Measurements from ENCODE around the gene SDF2.

Gene SDF2

DNA sequence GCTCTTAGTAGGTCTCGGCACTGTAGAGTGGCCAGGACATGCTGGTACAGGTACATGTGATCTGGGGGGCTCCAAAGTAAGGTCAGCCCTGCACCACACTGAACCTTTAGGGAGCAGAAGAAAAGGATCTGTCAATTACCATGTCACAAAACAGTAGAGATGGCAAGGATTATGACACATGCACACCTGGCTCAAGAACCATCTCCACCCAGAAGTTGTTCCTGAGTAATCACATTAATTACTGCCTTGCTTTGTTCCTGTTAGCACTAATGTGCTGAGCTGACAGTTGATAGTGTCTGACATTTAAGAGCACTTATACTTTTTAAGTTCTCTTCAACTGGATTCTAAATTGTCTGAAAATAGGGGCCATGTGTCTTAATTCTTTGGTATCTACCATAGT lies 26.2 kb downstream of the SDF2 start:
- in situ Hi-C loops (cut with MboI; ENCODE audit: low sequenced_read_pairs, unreplicated experiment), result no loop called here

GRCh38 chr17:28634206-28634865 lies 27.4 kb downstream of the SDF2 start:
- in situ Hi-C loops (cut with MboI; ENCODE audit: low sequenced_read_pairs, unreplicated experiment), result no loop called here
- TF ChIP-seq, protein P1, sequence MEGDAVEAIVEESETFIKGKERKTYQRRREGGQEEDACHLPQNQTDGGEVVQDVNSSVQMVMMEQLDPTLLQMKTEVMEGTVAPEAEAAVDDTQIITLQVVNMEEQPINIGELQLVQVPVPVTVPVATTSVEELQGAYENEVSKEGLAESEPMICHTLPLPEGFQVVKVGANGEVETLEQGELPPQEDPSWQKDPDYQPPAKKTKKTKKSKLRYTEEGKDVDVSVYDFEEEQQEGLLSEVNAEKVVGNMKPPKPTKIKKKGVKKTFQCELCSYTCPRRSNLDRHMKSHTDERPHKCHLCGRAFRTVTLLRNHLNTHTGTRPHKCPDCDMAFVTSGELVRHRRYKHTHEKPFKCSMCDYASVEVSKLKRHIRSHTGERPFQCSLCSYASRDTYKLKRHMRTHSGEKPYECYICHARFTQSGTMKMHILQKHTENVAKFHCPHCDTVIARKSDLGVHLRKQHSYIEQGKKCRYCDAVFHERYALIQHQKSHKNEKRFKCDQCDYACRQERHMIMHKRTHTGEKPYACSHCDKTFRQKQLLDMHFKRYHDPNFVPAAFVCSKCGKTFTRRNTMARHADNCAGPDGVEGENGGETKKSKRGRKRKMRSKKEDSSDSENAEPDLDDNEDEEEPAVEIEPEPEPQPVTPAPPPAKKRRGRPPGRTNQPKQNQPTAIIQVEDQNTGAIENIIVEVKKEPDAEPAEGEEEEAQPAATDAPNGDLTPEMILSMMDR (IDR thresholded peaks at IDR 0.05; ENCODE audit: borderline replicate concordance, control extremely low read depth, extremely low read depth, insufficient read depth, missing control alignments), result no peak
- no peak for DNase-seq (ENCODE audit: low spot score)

More for the DNA sequence above, 26.2 kb downstream of the SDF2 start:
- no peak for DNase-seq (ENCODE audit: low spot score)
- TF ChIP-seq, protein P1 (IDR thresholded peaks at IDR 0.05; ENCODE audit: borderline replicate concordance, control extremely low read depth, extremely low read depth, insufficient read depth, missing control alignments), result no peak

DNA sequence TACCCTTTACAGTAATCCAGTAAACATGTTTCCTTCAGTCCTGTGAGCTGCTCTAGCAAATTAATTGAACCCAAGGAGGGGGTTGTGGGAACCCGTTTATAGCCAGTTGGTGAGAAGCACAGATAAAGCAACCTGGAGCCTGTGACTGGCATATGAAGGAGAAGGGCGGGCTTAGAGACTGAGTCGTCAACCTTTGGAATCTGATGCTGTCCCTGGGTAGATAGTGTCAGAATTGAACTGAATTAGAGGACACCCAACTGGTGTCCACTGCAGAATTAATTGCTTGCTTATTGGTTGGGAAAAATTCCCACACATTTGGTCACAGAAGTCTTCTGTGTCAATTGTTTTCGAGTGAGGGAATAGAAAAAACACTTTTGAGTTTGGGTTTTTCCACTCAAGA lies 34.9 kb downstream of the SDF2 start:
- TF ChIP-seq, protein P1 (IDR thresholded peaks at IDR 0.05; ENCODE audit: borderline replicate concordance, control extremely low read depth, extremely low read depth, insufficient read depth, missing control alignments), result no peak
- no peak for DNase-seq (ENCODE audit: low spot score)
- in situ Hi-C loops (cut with MboI; ENCODE audit: low sequenced_read_pairs, unreplicated experiment), result no loop called here

DNA sequence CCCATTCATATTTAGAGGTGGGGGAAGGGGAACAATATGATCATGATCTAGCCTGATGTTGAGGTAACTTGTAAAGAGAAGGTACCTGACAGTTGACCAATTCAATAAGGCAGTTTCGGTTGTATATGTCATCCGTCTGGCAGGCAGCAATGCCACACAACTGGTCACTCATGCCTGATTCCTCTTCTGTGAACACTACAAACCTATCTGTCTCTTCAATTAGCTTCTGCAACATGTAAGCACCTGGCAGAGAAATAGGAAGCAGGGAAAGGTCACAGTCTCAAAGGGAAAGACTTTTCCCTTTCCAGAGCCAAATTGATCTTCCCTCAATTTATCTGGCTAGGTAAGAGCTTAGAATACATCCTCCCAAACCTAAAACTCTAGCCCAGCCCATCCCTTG lies 37.6 kb downstream of the SDF2 start:
- in situ Hi-C loops (cut with MboI; ENCODE audit: low sequenced_read_pairs, unreplicated experiment), result no loop called here
- TF ChIP-seq, protein P1 (IDR thresholded peaks at IDR 0.05; ENCODE audit: borderline replicate concordance, control extremely low read depth, extremely low read depth, insufficient read depth, missing control alignments), result no peak
- no peak for DNase-seq (ENCODE audit: low spot score)

DNA sequence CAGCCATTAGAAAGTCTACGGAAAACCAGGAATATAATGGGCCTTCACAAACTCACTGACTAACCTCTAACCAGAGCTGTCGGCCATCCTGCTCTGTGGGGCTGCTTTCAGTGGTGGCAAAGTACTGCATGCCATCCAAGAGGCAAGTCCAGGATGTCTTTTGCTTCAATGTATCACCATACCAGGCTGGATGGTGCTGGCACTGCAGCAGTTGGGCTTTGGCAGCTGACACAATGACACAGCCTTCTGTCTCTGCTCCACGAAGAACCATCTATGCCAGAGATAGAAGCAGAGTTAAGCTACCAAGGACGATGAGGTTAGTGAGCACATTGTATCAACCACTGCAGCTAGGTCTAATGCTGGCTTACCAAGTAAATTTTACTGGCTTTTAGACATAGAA lies 38.0 kb downstream of the SDF2 start:
- DNase-seq (ENCODE audit: low spot score), result no peak
- in situ Hi-C loops (cut with MboI; ENCODE audit: low sequenced_read_pairs, unreplicated experiment), result no loop called here
- TF ChIP-seq, protein P1 (IDR thresholded peaks at IDR 0.05; ENCODE audit: borderline replicate concordance, control extremely low read depth, extremely low read depth, insufficient read depth, missing control alignments), result no peak

- TF ChIP-seq, protein P1 (IDR thresholded peaks at IDR 0.05; ENCODE audit: borderline replicate concordance, control extremely low read depth, extremely low read depth, insufficient read depth, missing control alignments), result no peak
- in situ Hi-C loops (cut with MboI; ENCODE audit: low sequenced_read_pairs, unreplicated experiment), result no loop called here
- no peak for DNase-seq (ENCODE audit: low spot score)
Observed at GRCh38 chr17:28622186-28622585, 39.5 kb downstream of the SDF2 start.
